ENCODE results near the gene VASP. TPM values are rescaled to one million over a fixed set of nuclear protein-coding genes. Genes with fewer than 3 reads are reported as not detected.
A peak's percentile ranks its signal among the peaks of the same experiment; 100 is the strongest.

Gene VASP
- total RNA-seq, 1 experiment from 2014 or later, result 102 TPM

DNA sequence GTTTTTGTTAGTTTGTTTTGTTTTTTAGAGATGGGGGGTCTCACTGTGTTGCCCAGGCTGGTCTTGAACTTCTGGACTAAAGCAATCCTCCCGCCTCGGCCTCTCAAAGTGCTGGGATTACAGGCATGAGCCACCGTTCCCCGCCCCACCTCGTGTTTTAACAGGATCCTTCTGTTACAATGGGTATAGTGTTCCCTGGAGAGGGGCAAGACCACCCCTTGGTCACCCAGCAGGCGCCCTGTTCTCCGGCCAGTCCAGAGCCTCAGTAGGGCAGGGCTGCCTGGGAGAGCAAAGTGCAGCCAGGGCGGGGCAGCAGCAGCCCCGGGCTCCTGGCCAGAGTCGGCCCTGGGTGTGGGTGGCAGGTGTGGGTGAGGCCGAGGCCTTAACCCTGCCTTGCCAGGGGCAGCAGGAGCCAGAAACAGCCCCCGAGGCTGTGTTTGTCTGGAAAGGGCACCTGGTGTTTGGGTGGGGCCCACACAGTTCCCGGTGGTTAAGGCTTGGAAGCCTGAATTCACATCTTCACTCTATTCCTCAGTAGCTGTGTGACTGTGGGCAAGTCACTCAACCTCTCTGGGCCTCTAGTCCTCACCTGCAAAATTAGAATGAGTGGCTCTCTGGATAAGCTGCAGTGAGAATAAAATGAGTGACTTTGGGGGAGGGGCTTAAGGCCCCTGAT, 7.2 kb downstream of the VASP start:
- no peak for DNase-seq (ENCODE audit: low read depth)

DNA sequence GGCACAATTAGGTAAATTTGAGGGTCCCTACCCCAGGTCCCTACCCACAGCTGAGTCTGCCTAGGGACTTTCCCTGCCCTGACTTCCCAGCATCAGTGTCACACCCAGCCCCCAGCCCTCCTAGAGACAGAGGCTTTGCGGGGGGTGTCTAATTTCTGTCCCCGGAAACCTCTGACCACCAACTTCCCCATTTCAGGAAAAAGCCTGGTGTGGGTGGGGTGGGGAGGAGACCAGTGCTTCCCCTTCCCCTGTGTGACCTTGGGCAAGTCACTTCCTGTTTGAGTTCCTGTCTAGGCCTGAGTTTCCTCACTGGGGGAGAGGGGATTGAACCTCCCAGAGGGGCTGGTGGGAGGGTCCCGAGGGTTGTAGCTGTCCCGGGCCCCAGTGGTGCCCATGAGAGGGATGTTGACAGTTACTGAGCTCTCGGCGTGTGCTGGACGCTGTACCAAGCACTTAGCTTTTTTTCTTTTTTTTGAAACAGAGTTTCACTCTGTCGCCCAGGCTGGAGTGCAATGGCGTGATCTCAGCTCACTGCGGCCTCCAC, 7.9 kb downstream of the VASP start:
- DNase-seq (ENCODE audit: low read depth), result no peak

DNA sequence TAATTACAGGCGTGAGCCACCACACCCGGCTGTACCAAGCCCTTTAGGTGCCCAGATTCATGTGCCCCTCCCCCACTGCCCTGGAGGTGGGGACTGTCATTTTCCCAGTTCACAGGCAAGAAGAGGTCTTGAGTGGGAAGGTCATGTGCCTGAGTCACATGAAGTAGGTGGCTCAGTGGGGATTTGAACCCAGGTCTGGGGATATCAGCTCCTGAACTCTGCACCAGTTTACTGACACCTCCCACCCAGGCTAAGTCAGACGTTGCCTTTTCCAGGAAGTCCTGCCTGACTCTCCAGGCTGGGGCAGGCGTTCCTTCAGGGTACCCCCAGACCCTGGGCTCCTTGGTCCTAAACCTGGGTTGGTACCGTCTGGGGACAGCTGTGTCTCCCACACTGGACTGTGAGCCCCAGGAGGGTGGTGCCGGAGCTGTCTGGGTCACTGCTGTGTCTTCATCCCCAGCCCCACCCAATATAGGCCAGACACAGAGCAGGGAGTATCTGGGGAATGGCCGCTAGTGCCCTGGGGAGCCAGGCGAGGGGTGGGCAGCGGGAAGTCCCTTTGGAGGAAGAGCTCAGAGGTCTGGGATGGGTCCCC, 8.6 kb downstream of the VASP start:
- no peak for DNase-seq (ENCODE audit: low read depth)

DNA sequence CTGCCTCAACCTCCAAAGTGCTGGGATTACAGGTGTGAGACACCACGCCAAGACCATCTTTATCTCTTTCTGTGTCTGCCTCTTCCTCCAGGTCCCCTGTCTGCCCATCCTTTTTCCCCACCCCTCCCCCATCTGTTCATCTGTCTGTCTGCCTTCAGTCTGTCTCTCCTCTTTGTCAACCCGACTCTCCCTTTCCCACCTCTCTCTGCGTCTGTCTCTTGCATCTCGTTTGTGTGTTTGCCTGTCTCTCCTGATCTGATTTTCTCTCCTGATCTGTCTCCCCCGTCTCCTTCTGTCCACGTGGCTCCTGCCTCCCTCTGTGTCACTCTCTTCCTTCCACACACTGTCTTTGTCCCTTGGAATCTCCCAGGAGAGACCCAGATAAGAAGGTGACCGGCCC, 10.0 kb downstream of the VASP start:
- DNase-seq (ENCODE audit: low read depth), result no peak

DNA sequence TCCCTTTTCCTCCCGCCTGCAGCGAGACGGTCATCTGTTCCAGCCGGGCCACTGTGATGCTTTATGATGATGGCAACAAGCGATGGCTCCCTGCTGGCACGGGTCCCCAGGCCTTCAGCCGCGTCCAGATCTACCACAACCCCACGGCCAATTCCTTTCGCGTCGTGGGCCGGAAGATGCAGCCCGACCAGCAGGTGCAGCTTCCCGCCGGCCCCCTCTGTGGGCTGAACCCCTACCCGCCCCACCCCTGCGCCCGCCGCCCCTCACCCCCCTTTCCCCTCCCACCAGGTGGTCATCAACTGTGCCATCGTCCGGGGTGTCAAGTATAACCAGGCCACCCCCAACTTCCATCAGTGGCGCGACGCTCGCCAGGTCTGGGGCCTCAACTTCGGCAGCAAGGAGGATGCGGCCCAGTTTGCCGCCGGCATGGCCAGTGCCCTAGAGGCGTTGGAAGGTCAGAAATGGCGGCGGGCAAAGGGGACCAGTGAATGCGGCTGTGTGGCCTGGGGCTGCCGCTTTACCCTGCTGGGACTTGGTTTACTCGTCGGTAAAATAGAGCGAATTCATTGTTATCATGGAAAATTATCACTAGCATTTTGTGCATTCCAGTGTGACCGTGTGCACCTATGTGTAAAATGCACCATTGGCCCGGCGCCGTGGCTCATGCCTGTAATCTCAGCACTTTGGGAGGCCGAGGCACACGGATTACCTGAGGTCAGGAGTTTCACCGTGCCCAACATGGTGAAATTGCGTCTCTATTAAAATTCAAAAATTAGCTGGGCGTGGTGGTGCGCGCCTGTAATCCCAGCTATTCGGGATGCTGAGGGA, 10.6 kb downstream of the VASP start:
- DNase-seq (ENCODE audit: low read depth), result no peak

DNA sequence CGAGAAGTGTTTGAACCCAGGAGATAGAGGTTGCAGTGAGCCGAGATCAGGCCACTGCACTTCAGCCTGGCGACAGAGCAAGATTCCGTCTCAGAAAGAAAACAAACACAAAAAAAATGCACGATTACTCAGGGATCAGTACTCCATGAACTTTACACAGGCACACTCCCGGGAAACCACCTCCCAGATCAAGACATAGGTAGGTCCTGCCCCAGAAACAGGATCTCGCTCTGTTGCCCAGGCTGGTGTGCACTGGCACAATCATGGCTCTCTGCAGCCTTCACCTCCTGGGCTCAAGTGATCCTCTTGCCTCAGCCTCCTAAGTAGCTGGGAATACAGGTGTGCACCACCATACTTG, 11.2 kb downstream of the VASP start:
- no peak for DNase-seq (ENCODE audit: low read depth)

DNA sequence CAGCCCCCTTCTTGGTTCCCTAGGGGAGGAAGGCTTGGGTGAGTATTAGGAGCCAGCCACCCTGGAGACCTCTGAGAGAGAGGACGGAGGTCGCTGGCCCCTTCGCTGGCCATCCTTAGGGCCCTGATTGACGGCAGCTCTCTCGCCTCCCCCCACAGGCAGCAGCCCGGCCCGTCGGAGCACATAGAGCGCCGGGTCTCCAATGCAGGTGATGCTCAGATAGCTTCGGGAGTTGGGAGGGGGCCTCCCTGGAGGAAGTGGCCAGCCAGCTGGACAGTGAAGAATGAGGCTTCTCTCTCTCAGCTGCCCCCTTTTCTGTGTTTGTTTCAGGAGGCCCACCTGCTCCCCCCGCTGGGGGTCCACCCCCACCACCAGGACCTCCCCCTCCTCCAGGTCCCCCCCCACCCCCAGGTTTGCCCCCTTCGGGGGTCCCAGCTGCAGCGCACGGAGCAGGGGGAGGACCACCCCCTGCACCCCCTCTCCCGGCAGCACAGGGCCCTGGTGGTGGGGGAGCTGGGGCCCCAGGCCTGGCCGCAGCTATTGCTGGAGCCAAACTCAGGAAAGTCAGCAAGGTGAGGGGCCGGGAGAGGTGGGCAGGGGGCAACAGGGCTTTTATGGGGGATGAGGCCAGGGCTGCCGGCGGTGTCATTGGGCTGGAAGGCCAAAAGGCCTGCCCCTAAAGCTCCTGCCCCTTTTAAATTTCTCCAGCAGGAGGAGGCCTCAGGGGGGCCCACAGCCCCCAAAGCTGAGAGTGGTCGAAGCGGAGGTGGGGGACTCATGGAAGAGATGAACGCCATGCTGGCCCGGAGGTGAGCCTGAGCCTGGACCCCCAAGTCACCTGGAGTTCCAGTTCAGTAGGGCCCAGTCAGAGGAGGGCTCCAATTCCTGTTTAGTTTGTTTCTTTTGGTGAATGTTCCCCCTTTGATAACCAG, 15.0 kb downstream of the VASP start:
- no peak for DNase-seq (ENCODE audit: low read depth)

DNA sequence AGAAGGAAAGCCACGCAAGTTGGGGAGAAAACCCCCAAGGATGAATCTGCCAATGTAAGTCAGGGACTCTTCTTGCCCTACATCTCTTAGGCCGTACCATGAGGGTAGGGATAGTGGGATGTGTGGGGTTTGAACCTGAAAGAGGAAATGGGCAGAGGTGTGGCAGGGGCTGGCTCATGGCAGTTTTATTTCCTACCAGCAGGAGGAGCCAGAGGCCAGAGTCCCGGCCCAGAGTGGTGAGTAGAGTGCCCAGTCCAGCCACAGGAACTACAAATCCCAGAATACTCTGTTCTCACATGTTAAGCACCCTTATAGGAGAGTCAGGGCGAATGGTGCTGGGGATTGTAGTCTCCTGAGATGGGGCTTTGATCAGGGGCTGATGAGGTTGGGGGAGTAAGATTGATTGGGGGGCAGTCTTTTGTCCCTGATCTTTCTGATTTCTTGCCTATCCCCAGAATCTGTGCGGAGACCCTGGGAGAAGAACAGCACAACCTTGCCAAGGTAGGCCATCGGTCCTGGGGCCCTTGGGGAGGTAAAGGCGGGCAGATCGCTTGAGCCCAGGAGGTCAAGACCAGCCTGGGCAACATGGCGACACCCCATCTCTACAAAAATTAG, 16.5 kb downstream of the VASP start:
- peak; percentile 85 for DNase-seq (ENCODE audit: low read depth)

DNA sequence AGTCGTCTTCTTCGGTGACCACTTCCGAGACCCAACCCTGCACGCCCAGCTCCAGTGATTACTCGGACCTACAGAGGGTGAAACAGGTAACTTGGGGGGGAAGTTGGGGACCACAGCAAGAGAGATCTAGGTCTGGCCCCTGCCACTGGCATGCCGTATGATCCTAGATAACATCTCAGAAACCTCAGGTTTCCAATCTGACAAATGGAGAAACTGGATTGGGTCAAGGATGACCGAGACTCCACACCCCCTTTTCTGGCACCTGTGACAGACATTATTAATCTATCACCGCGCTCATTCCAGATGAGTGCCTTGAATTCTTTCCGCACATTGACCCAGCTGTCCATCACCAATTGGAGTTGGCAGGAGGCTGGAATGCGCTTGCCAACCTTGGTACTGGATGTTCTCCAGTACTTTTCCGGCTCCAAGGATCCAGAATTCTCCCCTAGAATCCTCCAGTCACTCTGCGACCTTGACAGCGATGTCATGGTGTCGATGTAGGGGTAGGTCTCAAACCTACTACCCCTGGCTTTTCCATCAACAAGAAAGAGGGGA, 17.4 kb downstream of the VASP start:
- no peak for DNase-seq (ENCODE audit: low read depth)

DNA sequence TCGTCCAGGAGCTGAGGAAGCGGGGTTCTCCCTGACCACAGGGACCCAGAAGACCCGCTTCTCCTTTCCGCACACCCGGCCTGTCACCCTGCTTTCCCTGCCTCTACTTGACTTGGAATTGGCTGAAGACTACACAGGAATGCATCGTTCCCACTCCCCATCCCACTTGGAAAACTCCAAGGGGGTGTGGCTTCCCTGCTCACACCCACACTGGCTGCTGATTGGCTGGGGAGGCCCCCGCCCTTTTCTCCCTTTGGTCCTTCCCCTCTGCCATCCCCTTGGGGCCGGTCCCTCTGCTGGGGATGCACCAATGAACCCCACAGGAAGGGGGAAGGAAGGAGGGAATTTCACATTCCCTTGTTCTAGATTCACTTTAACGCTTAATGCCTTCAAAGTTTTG, 18.9 kb downstream of the VASP start:
- DNase-seq (ENCODE audit: low read depth), result peak; percentile 78

DNA sequence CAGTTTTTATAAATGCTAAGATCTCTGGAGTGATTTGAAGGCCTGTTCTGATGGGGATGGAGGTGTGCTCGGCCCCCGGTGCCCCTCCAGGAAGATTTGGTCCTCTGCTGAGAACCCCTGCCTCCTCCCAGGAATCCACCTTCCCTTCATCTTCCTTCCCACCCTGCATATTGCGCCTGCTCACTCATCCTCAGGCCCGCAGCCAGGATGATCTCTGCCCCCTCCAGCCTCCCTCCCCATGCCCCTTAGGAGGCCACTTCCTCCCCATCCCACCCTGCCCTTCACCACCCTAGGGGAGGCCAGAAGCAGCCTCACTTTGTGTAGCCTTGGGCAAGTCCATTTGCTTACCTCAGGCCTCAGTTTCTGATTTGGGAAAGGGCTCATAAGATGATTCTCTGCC, 19.7 kb downstream of the VASP start:
- DNase-seq (ENCODE audit: low read depth), result no peak

DNA sequence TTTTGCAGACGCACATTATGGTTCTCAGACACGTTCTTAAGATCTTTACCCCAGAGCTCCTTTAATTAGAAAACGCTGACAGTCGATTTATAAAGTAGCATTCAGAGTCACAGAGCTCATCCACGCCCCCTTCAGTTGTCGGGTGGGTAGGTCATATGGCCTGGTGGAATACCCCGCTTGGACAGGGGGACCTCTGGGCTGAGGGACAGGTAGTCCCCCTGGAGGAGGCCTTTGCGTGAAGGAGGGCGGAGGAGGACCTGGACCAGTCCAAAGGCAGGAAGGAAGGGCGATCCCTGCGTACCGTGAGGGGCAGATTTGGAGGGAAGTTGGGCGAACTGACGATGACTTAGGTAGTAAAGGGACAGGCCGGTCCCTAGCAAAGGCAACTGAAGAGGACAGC, 20.5 kb downstream of the VASP start:
- no peak for DNase-seq (ENCODE audit: low read depth)

DNA sequence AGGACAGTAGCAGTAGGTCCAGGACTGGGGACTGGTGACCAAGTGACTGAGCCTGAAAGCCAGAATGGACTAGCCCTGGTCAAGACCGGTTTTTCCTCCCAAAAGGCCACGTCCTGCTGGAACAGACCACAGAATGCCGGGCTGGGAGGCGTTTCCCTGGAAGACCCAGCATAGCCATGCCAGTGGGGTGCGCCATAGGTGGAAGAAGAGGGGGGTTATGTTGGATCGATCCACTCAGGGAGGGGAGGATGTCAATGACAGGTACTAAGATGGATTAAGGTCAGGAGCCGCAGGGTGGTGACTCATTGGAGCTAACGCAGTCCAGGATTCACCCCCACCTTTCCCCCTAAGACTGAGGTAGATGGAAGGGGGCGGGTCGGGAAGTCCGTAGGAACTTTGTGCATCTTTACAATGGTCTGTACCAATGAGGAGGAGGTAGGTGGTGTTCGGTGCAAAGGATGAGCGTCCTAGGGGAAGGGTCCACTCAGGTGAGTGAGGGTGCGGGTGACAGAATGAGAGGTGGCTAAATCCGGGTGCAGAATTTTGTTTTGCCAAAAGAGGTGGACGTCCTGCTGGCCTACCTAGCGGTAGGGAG, 21.0 kb downstream of the VASP start:
- DNase-seq (ENCODE audit: low read depth), result peak; percentile 17

DNA sequence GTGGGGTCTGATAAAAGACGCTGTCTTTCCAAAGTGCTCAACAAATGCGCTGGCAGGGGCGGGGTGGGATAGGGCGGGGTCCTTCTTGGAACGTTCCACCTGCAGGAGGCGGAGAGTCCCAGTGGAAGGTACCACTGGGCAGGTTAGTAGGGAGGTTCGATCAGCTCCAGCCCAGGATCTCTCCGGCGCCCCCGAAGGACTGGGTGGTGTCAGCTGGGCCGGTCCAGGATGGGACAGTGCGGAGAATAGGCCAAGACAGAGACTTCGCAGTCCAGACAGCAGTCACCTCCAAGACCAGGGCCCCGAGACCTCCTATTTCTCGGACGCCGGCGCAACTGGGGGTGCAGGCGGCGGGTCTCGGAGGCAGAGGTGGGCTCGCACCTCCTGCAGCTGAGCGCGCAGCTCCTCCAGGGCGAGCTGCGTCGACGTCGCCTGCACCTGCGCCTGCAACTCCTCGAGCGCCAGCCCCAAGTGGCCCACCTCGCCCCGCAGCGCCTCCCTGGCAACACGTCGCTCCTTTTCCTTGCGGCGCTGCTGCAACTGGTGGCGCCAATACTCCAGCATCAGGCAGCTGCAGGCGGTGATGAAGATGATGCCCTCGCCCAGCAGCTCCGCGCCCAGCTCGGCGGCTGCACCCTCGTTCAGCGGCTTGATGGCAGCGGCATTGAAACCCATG, 21.6 kb downstream of the VASP start:
- DNase-seq (ENCODE audit: low read depth), result no peak

DNA sequence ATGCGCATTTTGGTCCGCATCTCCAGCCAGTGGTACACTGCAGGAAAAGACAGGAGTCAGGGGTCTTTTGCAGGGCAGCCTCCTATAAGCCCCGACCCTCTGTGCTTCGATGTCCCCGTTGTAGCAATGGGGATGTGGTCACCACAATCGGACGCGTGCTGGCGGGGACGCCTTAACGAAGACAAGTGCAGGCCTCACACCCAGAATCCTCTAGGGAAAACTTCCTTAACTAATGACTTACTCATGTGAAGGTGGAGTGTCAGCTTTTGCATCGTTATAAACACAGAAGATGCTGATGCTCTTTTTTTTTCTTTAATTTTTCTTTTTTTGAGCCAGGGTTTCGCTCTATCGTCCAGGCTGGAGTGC, 22.1 kb downstream of the VASP start:
- no peak for DNase-seq (ENCODE audit: low read depth)

DNA sequence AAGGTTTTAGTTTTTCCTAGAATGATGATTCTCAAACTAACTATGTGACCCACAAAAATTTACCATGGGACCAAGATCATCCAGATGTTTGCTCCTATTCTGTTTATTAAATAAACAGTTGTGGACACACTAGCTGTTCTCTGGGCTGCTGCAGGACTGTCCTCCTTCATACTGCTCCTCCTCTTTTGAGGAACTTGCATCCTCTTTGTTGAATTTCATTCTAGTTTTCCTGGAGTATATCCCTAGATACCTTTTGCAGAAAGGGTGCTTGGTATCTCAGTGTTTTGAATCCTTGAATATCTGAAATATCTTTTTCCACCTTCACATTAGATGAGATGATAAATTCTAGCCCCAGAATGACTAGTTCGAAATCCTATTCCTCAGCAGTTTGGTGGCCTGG, 24.1 kb downstream of the VASP start:
- no peak for DNase-seq (ENCODE audit: low read depth)

DNA sequence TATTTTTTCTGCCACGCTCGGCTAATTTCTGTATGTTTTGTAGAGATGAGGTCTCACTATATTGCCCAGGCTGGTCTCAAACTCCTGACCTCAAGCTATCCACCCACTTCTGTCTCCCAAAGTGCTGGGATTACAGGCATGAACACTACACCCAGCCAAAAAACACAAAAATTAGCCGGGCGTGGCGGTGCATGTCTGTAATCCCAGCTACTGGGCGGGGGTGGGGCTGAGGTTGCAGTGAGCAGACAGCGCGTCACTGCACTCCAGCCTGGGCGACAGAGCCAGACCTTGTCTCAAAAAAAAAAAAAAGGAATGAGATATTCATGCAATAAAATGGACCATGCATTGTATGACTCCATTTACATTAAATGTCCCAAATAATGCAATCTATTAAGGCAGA, 32.2 kb downstream of the VASP start:
- no peak for DNase-seq (ENCODE audit: low read depth)

DNA sequence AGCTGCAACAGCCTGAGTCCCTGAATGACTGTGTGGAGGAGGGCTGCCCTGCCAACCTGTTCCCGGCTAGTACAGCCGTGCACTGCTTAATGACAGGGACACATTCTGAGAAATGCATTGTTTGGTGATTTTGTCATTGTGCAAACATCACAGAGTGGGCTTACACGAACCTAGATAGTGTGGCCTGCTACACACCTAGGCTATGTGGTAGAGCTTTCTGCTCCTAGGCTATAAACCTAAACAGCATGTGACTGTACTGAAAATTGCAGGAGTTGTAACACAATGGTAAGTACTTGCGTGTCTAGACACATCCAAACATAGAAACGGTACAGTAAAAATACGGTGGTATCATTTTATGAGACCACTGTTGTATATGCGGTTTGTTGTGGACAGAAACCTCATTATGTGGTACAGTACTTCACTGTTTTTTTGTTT, 35.0 kb downstream of the VASP start:
- no peak for DNase-seq (ENCODE audit: low read depth)

DNA sequence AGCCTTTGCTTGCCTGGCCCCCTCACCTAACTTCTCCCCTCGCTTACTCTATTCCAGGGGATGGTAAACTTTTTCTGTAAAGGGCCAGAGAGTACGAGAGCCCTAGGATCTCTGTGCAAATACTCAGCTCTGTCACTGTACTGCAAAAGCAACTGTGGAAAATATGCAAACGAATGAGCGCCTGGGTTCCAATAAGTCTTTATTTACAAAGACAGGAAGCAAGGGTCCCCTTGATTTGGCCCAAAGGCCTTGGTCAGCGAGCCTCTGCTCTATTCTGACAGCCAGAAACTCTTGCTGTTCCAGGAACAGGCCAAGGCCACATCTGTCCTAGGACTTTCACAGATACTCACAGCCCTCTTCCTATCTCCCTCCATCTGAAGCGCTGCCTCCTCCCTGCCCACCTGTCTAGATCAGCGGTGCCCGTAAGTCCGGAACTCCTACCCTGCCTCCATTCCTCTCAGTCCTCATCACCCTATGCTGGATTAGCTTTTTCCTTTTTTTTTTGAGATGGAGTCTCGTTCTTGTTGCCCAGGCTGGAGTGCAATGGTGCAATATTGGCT, 40.0 kb downstream of the VASP start:
- no peak for DNase-seq (ENCODE audit: low read depth)
